H7 (cell line): ENCODE results near the gene HCLS1. TPM values are rescaled to one million over a fixed set of nuclear protein-coding genes. Genes with fewer than 3 reads are reported as not detected.
"Not testable (repeated sequence)": the region's sequence is repeated elsewhere in the genome, so short reads cannot be mapped to it uniquely, and the experiment has no call there.

ENCODE experiments used
- DNase-seq: peaks from one replicate; pipeline ENCODE4 v3.0.0; 2012
- H3K27me3 ChIP-seq: 2 replicates; pipeline ENCODE4 v1.6.0; 2011; ENCODE audit warnings: mild to moderate bottlenecking, low read length; ENCODE audit not compliant: control insufficient read depth, insufficient read depth
- H3K36me3 ChIP-seq: replicated peaks from 2 replicates; pipeline ENCODE4 v1.5.1; 2011; ENCODE audit warnings: low read length; ENCODE audit not compliant: control insufficient read depth, insufficient read depth
- H3K4me3 ChIP-seq: 2 replicates; pipeline ENCODE4 v1.5.1; 2011; ENCODE audit warnings: low read depth, mild to moderate bottlenecking, control low read depth, low read length, moderate library complexity; ENCODE audit not compliant: insufficient read depth
- total RNA-seq: library from RNA; depleted of rRNA; stranded (reverse); fragments of >200 nt; shearing (Covaris generic); gene quantifications from 2 replicates; pipeline ENCODE4 v1.2.3, GENCODE V29; 2014; rRNA removed

HCLS1 gene
- total RNA-seq, 1 experiment from 2014 or later = 0.48 TPM

- Histone ChIP-seq H3K27me3 (no peaks in the 10 kb centered on the region), H3K4me3 (no peak overlapping the region), H3K36me3 (no peaks in the 10 kb centered on the region)
- DNase-seq = no peak
Measured at GRCh38 chr3:121594850-121595249, 65.9 kb downstream of the HCLS1 start.

GRCh38 chr3:121593806-121594205, 66.9 kb downstream of the HCLS1 start:
- H3K27me3 ChIP-seq, H3K4me3 ChIP-seq, H3K36me3 ChIP-seq, DNase-seq: not testable (repeated sequence)

GRCh38 chr3:121592856-121593702, 67.6 kb downstream of the HCLS1 start, which contains the start of gene FBXO40:
FBXO40 (plus strand) TSS chr3:121593379; CDS start chr3:121620576, 27,197 bp downstream.
- H3K4me3 ChIP-seq = no peak within 1 kb of the TSS
- peak; percentile 56 for DNase-seq

GRCh38 chr3:121584418-121584817, 76.3 kb downstream of the HCLS1 start:
- Histone ChIP-seq H3K4me3 (no peak overlapping the region), H3K27me3 (no peaks in the 10 kb centered on the region), H3K36me3 (no peaks in the 10 kb centered on the region)
- DNase-seq = no peak

More at GRCh38 chr3:121592856-121593702, 67.6 kb downstream of the HCLS1 start, which contains the start of gene FBXO40:
- Histone ChIP-seq H3K36me3 (no peaks in the 10 kb centered on the region), H3K27me3 (no peaks in the 10 kb centered on the region)

- Histone ChIP-seq H3K4me3 (no peak overlapping the region), H3K36me3 (no peaks in the 10 kb centered on the region), H3K27me3 (no peaks in the 10 kb centered on the region)
- no peak for DNase-seq
Measured at GRCh38 chr3:121581691-121582090, 79.0 kb downstream of the HCLS1 start.

Other genes starting within 250 kb of the HCLS1 start
- gene POLQ, start 114.9 kb downstream of the HCLS1 start, total RNA-seq = 9.4 and 13.3 TPM in 2 replicates
- gene ARGFX, start 93.0 kb downstream of the HCLS1 start, total RNA-seq = not detected in 2 replicates
- under 0.01 TPM in 1 of 2 replicates, not detected in the other for gene FBXO40, start 67.5 kb downstream of the HCLS1 start, total RNA-seq
- 9.0 and 17.4 TPM in 2 replicates for gene GOLGB1, start 88.8 kb upstream of the HCLS1 start, total RNA-seq
- 26.4 and 44.6 TPM in 2 replicates for gene IQCB1, start 174.2 kb upstream of the HCLS1 start, total RNA-seq
- gene EAF2, start 174.3 kb upstream of the HCLS1 start, total RNA-seq = 3.9 and 5.5 TPM in 2 replicates
- gene SLC15A2, start 233.5 kb upstream of the HCLS1 start, total RNA-seq = 0.76 and 1.7 TPM in 2 replicates